Keratinocyte (primary cell): ENCODE data around the gene HELZ. TPM values are rescaled to one million over a fixed set of nuclear protein-coding genes. Genes with fewer than 3 reads are reported as not detected.
"Not testable (repeated sequence)": the region's sequence is repeated elsewhere in the genome, so short reads cannot be mapped to it uniquely, and the experiment has no call there.

Experiments
- DNase-seq: peaks from one replicate; pipeline ENCODE4 v3.0.0-alpha.2; 2011; ENCODE audit warnings: low read depth, missing footprints, low spot score
- FAIRE-seq: peaks from 2 replicates; lab custom pipeline; 2011; peaks lifted over from hg19 to GRCh38; lab: Jason Lieb, UNC
- H2AFZ ChIP-seq: 2 replicates; pipeline ENCODE4 v1.6.0; 2012; ENCODE audit warnings: low read length, control low read depth, inconsistent platforms; ENCODE audit not compliant: control insufficient read depth
- H3K27ac ChIP-seq: 2 replicates; pipeline ENCODE4 v1.5.1; 2011; ENCODE audit warnings: low read length; ENCODE audit not compliant: control insufficient read depth, insufficient read depth
- H3K27me3 ChIP-seq: 3 replicates; pipeline ENCODE4 v1.6.0; 2011; ENCODE audit warnings: low read length; ENCODE audit not compliant: control insufficient read depth, insufficient read depth; ENCODE audit errors: extremely low read depth
- H3K36me3 ChIP-seq, 2 experiments: 2 replicates in 1 of 2; 3 replicates in 1 of 2; pipeline ENCODE4 v1.5.1; 2011; ENCODE audit warnings: low read length in 2 of 2, mild to moderate bottlenecking in 1 of 2; ENCODE audit not compliant: control insufficient read depth in 2 of 2, insufficient read depth in 2 of 2; ENCODE audit errors: extremely low read depth in 1 of 2
- H3K4me1 ChIP-seq: 3 replicates; pipeline ENCODE4 v1.5.1; 2011; ENCODE audit warnings: low read length; ENCODE audit not compliant: control insufficient read depth, insufficient read depth; ENCODE audit errors: extremely low read depth
- H3K4me2 ChIP-seq: 3 replicates; pipeline ENCODE4 v1.6.0; 2011; ENCODE audit warnings: low read depth, low read length; ENCODE audit not compliant: control insufficient read depth, insufficient read depth; ENCODE audit errors: extremely low read depth
- H3K4me3 ChIP-seq, 3 experiments: fragments of 200-600 bp in 1 of 3; sonication (generic) in 1 of 3; 2 replicates in 2 of 3; 3 replicates in 1 of 3; pipeline ENCODE4 v1.5.1; 2011 to 2016; ENCODE audit warnings: low read length in 3 of 3, mild to moderate bottlenecking in 3 of 3, control low read depth in 2 of 3, inconsistent platforms in 1 of 3, low read depth in 1 of 3, mixed read lengths in 1 of 3, mixed run types in 1 of 3, moderate library complexity in 1 of 3; ENCODE audit not compliant: control insufficient read depth in 2 of 3, insufficient read depth in 2 of 3; ENCODE audit errors: extremely low read depth in 1 of 3
- H3K79me2 ChIP-seq: 2 replicates; pipeline ENCODE4 v1.6.0; 2012; ENCODE audit warnings: low read length; ENCODE audit not compliant: control insufficient read depth, insufficient read depth
- H3K9ac ChIP-seq: 3 replicates; pipeline ENCODE4 v1.6.0; 2011; ENCODE audit warnings: low read length; ENCODE audit not compliant: control insufficient read depth, insufficient read depth; ENCODE audit errors: extremely low read depth
- H3K9me1 ChIP-seq: 3 replicates; pipeline ENCODE4 v1.6.0; 2011; ENCODE audit warnings: low read length; ENCODE audit not compliant: control insufficient read depth, insufficient read depth; ENCODE audit errors: extremely low read depth
- H3K9me3 ChIP-seq: 2 replicates; pipeline ENCODE4 v1.5.1; 2012; ENCODE audit warnings: low read depth, low read length; ENCODE audit not compliant: control insufficient read depth
- H4K20me1 ChIP-seq: 3 replicates; pipeline ENCODE4 v1.6.0; 2011; ENCODE audit warnings: low read length; ENCODE audit not compliant: control insufficient read depth, insufficient read depth; ENCODE audit errors: extremely low read depth
- EZH2 ChIP-seq: IDR thresholded peaks from one replicate; pipeline ENCODE4 v1.6.1; 2012; ENCODE audit warnings: inconsistent platforms, mild to moderate bottlenecking, low read length, moderate library complexity
- dilution Hi-C: fragments of 300-500 bp; cut with MboI; formaldehyde crosslinking; loops from one replicate; pipeline ENCODE4 v1.7.0; 2020; ENCODE audit warnings: low sequenced_read_pairs; ENCODE audit not compliant: extremely low pct_ligation_motif_present
- polyA plus RNA-seq, 5 experiments: library from polyadenylated mRNA; depleted of rRNA in 3 of 5; stranded (reverse) in 3 of 5; stranded (forward) in 1 of 5; unstranded in 1 of 5; fragments of >200 nt; gene quantifications; 1 replicate in 1 of 5; 2 replicates in 3 of 5; 3 replicates in 1 of 5; pipeline versions ENCODE4 v1.2.1 to v1.2.3, GENCODE V29; 2011 to 2012; ENCODE audit warnings: missing spikeins in 2 of 5, low read depth in 1 of 5, low replicate concordance in 1 of 5
- TF ChIP-seq, protein P1 (sequence below), 3 experiments: IDR thresholded peaks in 1 of 3; conservative IDR thresholded peaks in 1 of 3; optimal IDR thresholded peaks in 1 of 3; 2 replicates in 2 of 3; 3 replicates in 1 of 3; pipeline versions ENCODE3 to v1.5.1; 2011; ENCODE audit warnings: low read length in 3 of 3, mild to moderate bottlenecking in 3 of 3, moderate library complexity in 2 of 3, control low read depth in 1 of 3, inconsistent platforms in 1 of 3; ENCODE audit not compliant: insufficient read depth in 2 of 3; ENCODE audit errors: extremely low read depth in 1 of 3

The HELZ gene
- polyA plus RNA-seq, 1 donor (not counting 4 experiments of a cell fraction or from before 2014, with no cell fraction given): 18.2 TPM

GRCh38 chr17:67143318-67143717, 101.7 kb downstream of the HELZ start:
- Histone ChIP-seq H3K79me2 (no peaks in the 10 kb centered on the region), H3K4me2 (no peak overlapping the region), H3K27ac (no peak overlapping the region), H3K9ac (no peak overlapping the region), H4K20me1 (peaks cover 4% of the 10 kb centered on the region), H3K9me3 (no peaks in the 10 kb centered on the region), H3K36me3 (peaks cover 5 to 10% of the 10 kb centered on the region in 2 experiments), H3K4me3 (no peak overlapping the region), H3K9me1 (peaks cover 4% of the 10 kb centered on the region), H3K27me3 (no peaks in the 10 kb centered on the region), H3K4me1 (peaks cover 13% of the 10 kb centered on the region), H2AFZ (no peak overlapping the region)
- dilution Hi-C loops: no loop called here
- FAIRE-seq: no peak
- DNase-seq: no peak
- TF ChIP-seq EZH2: no peak
- TF ChIP-seq, protein P1, sequence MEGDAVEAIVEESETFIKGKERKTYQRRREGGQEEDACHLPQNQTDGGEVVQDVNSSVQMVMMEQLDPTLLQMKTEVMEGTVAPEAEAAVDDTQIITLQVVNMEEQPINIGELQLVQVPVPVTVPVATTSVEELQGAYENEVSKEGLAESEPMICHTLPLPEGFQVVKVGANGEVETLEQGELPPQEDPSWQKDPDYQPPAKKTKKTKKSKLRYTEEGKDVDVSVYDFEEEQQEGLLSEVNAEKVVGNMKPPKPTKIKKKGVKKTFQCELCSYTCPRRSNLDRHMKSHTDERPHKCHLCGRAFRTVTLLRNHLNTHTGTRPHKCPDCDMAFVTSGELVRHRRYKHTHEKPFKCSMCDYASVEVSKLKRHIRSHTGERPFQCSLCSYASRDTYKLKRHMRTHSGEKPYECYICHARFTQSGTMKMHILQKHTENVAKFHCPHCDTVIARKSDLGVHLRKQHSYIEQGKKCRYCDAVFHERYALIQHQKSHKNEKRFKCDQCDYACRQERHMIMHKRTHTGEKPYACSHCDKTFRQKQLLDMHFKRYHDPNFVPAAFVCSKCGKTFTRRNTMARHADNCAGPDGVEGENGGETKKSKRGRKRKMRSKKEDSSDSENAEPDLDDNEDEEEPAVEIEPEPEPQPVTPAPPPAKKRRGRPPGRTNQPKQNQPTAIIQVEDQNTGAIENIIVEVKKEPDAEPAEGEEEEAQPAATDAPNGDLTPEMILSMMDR (optimal IDR thresholded peaks at IDR 0.05 in 1 of 3, IDR thresholded peaks at IDR 0.05 in 1 of 3, conservative IDR thresholded peaks at IDR 0.05 in 1 of 3; ENCODE audit: extremely low read depth in 1 of 3, insufficient read depth in 2 of 3, low read length in 3 of 3): no peak

DNA sequence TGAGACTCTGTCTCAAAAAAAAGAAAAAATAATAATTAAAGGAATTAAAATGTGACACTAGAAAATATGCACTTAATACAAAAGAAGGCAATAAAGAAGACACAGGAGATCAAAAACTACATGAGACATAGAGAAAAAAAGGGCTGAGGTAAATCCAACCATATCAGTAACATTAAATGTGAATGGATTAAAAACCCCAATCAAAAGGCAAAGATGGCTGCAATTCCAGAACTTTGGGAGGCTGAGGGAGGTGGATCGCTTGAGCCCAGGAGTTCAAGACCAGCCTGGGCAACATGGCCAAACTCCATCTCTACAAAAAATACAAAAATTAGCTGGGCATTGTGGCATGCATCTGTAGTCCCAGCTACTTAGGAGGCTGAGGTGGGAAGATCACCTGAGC, 103.0 kb downstream of the HELZ start:
- H3K27me3 ChIP-seq, dilution Hi-C loops, H3K36me3 ChIP-seq, H3K4me2 ChIP-seq, H2AFZ ChIP-seq, H4K20me1 ChIP-seq, H3K9ac ChIP-seq, H3K27ac ChIP-seq, H3K9me1 ChIP-seq, H3K4me3 ChIP-seq, H3K79me2 ChIP-seq, H3K9me3 ChIP-seq, FAIRE-seq, DNase-seq: not testable (repeated sequence)
- peaks cover 14% of the 10 kb centered on the region for H3K4me1 ChIP-seq
